ENCODE data around the gene ARG2. TPM values are rescaled to one million over a fixed set of nuclear protein-coding genes. Genes with fewer than 3 reads are reported as not detected.

The ARG2 gene
- total and polyA plus RNA-seq, 9 of the 15 experiments (the other 6 are each of a cell fraction or from before 2014, with no cell fraction given), result 6.2 to 75.0 (median 17.8) TPM

DNA sequence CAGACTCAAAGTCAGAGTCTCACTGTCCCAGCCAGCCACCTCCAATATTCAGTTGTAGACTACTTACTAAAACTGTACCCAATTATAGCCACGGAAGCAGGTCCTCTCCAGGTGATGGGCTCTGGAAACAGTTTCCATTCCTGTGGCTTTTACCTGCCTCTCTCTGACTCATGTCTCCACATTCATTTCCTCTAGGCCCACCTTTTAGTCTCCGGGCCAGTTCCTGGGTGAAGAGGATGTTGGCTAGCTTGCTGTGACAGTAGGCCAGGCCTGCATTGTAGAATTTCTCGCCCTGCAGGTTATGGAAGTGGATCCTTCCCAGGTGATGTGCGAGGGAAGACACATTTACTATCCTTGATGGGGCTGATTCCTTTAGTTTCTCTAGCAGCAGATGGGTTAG is 70.3 kb downstream of the ARG2 start (continued):
- TF ChIP-seq E2F8 (IDR thresholded peaks at IDR 0.05; ENCODE audit: low read depth, partially characterized antibody) (no peak), ILK (tag; IDR thresholded peaks at IDR 0.05; ENCODE audit: borderline replicate concordance, low read depth) (no peak)

- peaks cover 45% of the 10 kb centered on the region for H3K79me2 ChIP-seq (ENCODE audit: control insufficient read depth, insufficient read depth, low read length)
- intact Hi-C loops (cut with micrococcal nuclease), result loop anchor here (2.0 kb wide), 1 partner anchor 20 kb away; the partner anchor contains the start of gene VTI1B
- in situ Hi-C loops (cut with MboI), result no loop called here
- WGBS (ENCODE audit: insufficient coverage, low coverage, missing lambda C conversion rate), result under 1% methylated on average over 20 of the region's 21 CpGs
- ChIA-PET CTCF (ENCODE audit: low intra/inter-chr PET ratio) (no interaction called here), POLR2A (interaction anchor here (0.7 to 1.5 kb wide), 5 partner anchors 8 to 67 kb away, joined by 3 to 4 read pairs (median 4); no protein-coding TSS in a partner anchor)
- BruUV-seq (replicated peaks), result TSS peak; percentile 58
- H3K9me3 ChIP-seq (replicated peaks; ENCODE audit: control insufficient read depth, insufficient read depth, low read depth, low read length), result no peaks in the 10 kb centered on the region
- ATAC-seq, result peak; percentile 96
- peak overlapping the region; percentile 86 for H2AFZ ChIP-seq (ENCODE audit: low read depth, low read length)
- H3K4me3 ChIP-seq, result peak overlapping the region; percentile 63
- peak overlapping the region; percentile 84 to 93 for H3K9ac ChIP-seq (ENCODE audit: insufficient read depth in 1 of 2, low read depth in 2 of 2, low read length in 2 of 2)
- H3K9me1 ChIP-seq (ENCODE audit: control insufficient read depth, insufficient read depth, low read length), result no peaks in the 10 kb centered on the region
- H3K27me3 ChIP-seq (ENCODE audit: control insufficient read depth in 2 of 2, insufficient read depth in 2 of 2, low read length in 2 of 2), result no peaks in the 10 kb centered on the region
- peak; percentile 98 for FAIRE-seq
- H3K36me3 ChIP-seq (ENCODE audit: control insufficient read depth, insufficient read depth, low read length), result peaks cover 40% of the 10 kb centered on the region
- H3K27ac ChIP-seq (ENCODE audit: extremely low read depth, low read depth, low read length), result peak overlapping the region; percentile 91
- peaks cover 6 to 8% of the 10 kb centered on the region in 2 experiments; a peak in 3 of 5 replicates for H3K4me1 ChIP-seq (replicated peaks in 1 of 2; ENCODE audit: control insufficient read depth in 2 of 2, insufficient read depth in 2 of 2, low read length in 2 of 2)
- peak overlapping the region; percentile 97 for H3K4me2 ChIP-seq (ENCODE audit: insufficient read depth, low read length)
- H4K20me1 ChIP-seq (replicated peaks; ENCODE audit: control insufficient read depth, insufficient read depth, low read length), result no peaks in the 10 kb centered on the region
- peak; percentile 42 to 88 (median 68) for DNase-seq (ENCODE audit: extremely low read depth in 1 of 4, low spot score in 3 of 4)
- no peak for TF ChIP-seq CLOCK (CRISPR knock-in tag; IDR thresholded peaks at IDR 0.05; ENCODE audit: borderline replicate concordance)
- no peak for TF ChIP-seq PHTF2 (CRISPR knock-in tag; IDR thresholded peaks at IDR 0.05)
- 0 out of 2 replicates have a peak, but pooled peaks have one; percentile 18 for TF ChIP-seq ARID1B (IDR thresholded peaks at IDR 0.05)
- 0 out of 2 replicates have a peak, but pooled peaks have one; percentile 14 for TF ChIP-seq ETV1 (tag; conservative IDR thresholded peaks at IDR 0.05; ENCODE audit: low read depth)
- TF ChIP-seq ETS2 (tag; IDR thresholded peaks at IDR 0.05; ENCODE audit: borderline replicate concordance, poor library complexity, severe bottlenecking), result no peak
- no peak for TF ChIP-seq MBD1 (CRISPR knock-in tag; IDR thresholded peaks at IDR 0.05)
- TF ChIP-seq MTA1 (IDR thresholded peaks at IDR 0.05; ENCODE audit: borderline replicate concordance), result no peak
- no peak for TF ChIP-seq SOX6 (IDR thresholded peaks at IDR 0.05)
- TF ChIP-seq YBX1 (IDR thresholded peaks at IDR 0.05), result no peak
- no peak for TF ChIP-seq LEF1 (IDR thresholded peaks at IDR 0.05)
Observed at GRCh38 chr14:67694791-67695393, 75.2 kb downstream of the ARG2 start.
